DOHH2 (cell line): ENCODE results near the gene STX4.

Experiments
- H3F3A ChIP-seq: fragments of 200-600 bp; sonication (generic), shearing (Covaris generic); 2 replicates; pipeline ENCODE4 v1.6.0; 2016; ENCODE audit warnings: antibody characterized with exemption, mild to moderate bottlenecking; ENCODE audit not compliant: control insufficient read depth, insufficient read depth
- H3K27ac ChIP-seq: fragments of 200-600 bp; sonication (generic); 2 replicates; pipeline ENCODE4 v1.5.1; 2014; ENCODE audit warnings: low read depth, mild to moderate bottlenecking, low read length, moderate library complexity
- H3K27me3 ChIP-seq: fragments of 200-600 bp; sonication (generic); 2 replicates; pipeline ENCODE4 v1.6.1; 2014; ENCODE audit warnings: mild to moderate bottlenecking, low read length, mixed read lengths; ENCODE audit not compliant: control insufficient read depth
- H3K36me3 ChIP-seq: fragments of 200-600 bp; sonication (generic); 2 replicates; pipeline ENCODE4 v1.6.1; 2014; ENCODE audit warnings: mild to moderate bottlenecking, low read length, moderate library complexity, mixed read lengths; ENCODE audit not compliant: control insufficient read depth
- H3K4me1 ChIP-seq: fragments of 200-600 bp; sonication (generic); 2 replicates; pipeline ENCODE4 v1.6.1; 2014; ENCODE audit warnings: mild to moderate bottlenecking, low read length, mixed read lengths; ENCODE audit not compliant: control insufficient read depth
- H3K4me2 ChIP-seq: fragments of 200-600 bp; sonication (generic); 2 replicates; pipeline ENCODE4 v1.6.0; 2014; ENCODE audit warnings: mild to moderate bottlenecking, low read length, moderate library complexity
- H3K4me3 ChIP-seq: fragments of 200-600 bp; sonication (generic); 2 replicates; pipeline ENCODE4 v1.5.1; 2014; ENCODE audit warnings: mild to moderate bottlenecking, low read length, mixed read lengths
- H3K79me2 ChIP-seq: fragments of 200-600 bp; sonication (generic); 2 replicates; pipeline ENCODE4 v1.6.1; 2014; ENCODE audit warnings: mild to moderate bottlenecking, low read length, mixed read lengths; ENCODE audit not compliant: control insufficient read depth
- H3K9me2 ChIP-seq: fragments of 200-600 bp; sonication (generic); replicated peaks from 2 replicates; pipeline ENCODE4 v1.6.1; 2014; ENCODE audit warnings: mild to moderate bottlenecking, low read length, mixed read lengths; ENCODE audit not compliant: control insufficient read depth
- H3K9me3 ChIP-seq: fragments of 200-600 bp; sonication (generic); 2 replicates; pipeline ENCODE4 v1.6.1; 2014; ENCODE audit warnings: antibody characterized with exemption, low read length, mixed read lengths; ENCODE audit not compliant: control insufficient read depth, insufficient read depth
- H4K20me1 ChIP-seq: fragments of 200-600 bp; sonication (generic); 2 replicates; pipeline ENCODE4 v1.6.0; 2014; ENCODE audit warnings: low read depth, mild to moderate bottlenecking, antibody characterized with exemption, low read length, moderate library complexity; ENCODE audit not compliant: control insufficient read depth, insufficient read depth
- EZH2phosphoT487 ChIP-seq: fragments of 200-600 bp; sonication (generic); IDR thresholded peaks from 2 replicates; pipeline ENCODE4 v1.6.1; 2017; ENCODE audit warnings: borderline replicate concordance, mild to moderate bottlenecking, antibody characterized with exemption, low read length, moderate library complexity, mixed read lengths
- TF ChIP-seq, protein P1 (sequence below): fragments of 200-600 bp; sonication (generic); IDR thresholded peaks from one replicate; pipeline ENCODE4 v1.5.1; 2014; ENCODE audit warnings: antibody characterized with exemption, mild to moderate bottlenecking, low read depth, low read length; ENCODE audit not compliant: poor library complexity, severe bottlenecking

The STX4 gene

DNA sequence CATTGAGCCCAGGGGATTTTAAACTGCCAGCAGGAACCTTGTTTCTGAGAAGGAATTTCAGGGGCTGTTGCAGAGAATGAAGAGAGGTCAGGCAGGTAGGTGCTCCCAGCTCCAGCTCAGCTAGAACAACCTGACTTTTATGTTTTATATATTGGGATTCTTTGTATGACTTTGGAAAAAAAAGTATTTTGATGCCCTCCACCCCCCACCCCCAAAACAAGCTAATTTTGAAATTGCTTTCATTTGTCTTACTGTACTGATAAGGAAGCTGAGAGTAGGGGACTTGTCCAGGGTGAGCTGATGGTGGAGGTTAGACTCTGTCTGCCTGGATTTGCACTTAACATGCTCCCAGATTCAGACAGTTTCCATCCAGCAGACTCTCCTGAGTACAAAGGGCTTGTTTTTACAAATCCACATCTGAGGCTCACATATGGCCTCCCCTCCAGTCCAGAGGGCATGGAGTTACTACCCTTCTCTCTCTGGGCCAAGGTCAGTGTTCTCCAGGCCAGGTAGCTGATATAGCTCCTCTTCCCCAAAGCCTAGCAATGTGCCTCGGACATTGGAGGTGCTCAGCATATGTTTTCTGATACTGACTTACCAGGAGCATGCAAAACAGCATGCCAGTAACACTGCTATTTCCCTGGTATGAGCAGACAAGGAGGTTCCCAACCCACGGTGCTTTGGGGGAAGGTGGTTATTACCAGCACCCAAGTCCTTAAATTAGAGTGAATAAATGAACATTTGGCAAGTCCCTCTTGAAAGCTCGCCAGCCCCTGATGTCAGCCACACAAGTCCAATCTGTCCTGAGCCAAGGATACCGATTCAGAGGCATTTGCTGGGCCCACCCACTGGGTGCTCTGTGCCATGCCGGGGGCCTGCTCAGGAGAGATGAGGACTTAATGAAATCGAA, 34.3 kb upstream of the STX4 start:
- H3K9me3 ChIP-seq: no peaks in the 10 kb centered on the region
- no peak overlapping the region for H3K4me3 ChIP-seq
- H3K9me2 ChIP-seq: no peaks in the 10 kb centered on the region
- peaks cover 9% of the 10 kb centered on the region for H3K27me3 ChIP-seq
- no peaks in the 10 kb centered on the region for H4K20me1 ChIP-seq
- H3K4me1 ChIP-seq: peaks cover 7% of the 10 kb centered on the region
- H3K36me3 ChIP-seq: no peaks in the 10 kb centered on the region
- TF ChIP-seq EZH2phosphoT487: no peak
- H3K27ac ChIP-seq: no peak overlapping the region
- no peaks in the 10 kb centered on the region for H3K79me2 ChIP-seq
- H3K4me2 ChIP-seq: no peak overlapping the region
- no peaks in the 10 kb centered on the region for H3F3A ChIP-seq

DNA sequence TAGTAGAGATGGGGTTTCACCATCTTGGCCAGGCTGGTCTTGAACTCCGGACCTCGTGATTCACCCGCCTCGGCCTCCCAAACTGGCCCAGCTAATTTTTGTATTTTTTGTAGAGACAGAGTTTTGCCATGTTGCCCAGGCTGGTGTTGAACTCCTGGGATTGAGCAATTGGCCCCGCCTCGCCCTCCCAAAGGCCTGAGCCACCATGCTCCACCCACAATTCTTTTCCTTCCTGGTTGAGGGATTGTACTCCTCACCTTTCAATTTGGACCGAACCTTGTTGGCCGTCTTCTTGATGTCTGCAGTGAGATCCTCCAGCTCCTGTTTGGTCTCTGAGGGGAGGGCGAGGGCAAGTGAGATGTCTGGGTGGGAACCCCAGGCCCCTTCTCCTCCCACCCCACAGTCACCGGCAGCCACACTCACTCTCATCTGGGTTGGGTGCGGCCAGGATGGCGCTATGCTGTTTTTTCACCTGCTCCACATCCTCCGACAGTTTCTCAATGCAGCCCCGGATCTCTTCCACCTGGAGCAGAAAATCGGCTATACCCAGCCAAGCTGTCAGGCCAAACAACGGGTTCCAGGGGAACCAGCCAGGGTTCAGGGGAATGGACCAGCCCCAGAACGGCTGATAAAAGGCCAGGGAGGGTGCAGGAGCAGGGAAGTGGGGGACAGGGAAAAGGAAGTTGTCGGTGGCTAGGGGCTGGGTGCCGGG, 32.5 kb upstream of the STX4 start:
- H3K4me2 ChIP-seq: no peak overlapping the region
- no peaks in the 10 kb centered on the region for H4K20me1 ChIP-seq
- no peaks in the 10 kb centered on the region for H3K9me2 ChIP-seq
- no peaks in the 10 kb centered on the region for H3K9me3 ChIP-seq
- peaks cover 7% of the 10 kb centered on the region for H3K4me1 ChIP-seq
- H3K27me3 ChIP-seq: peaks cover 11% of the 10 kb centered on the region
- H3K4me3 ChIP-seq: no peak overlapping the region
- H3F3A ChIP-seq: no peaks in the 10 kb centered on the region
- H3K27ac ChIP-seq: no peak overlapping the region
- H3K36me3 ChIP-seq: no peaks in the 10 kb centered on the region
- H3K79me2 ChIP-seq: no peaks in the 10 kb centered on the region
- no peak for TF ChIP-seq EZH2phosphoT487
- TF ChIP-seq, protein P1, sequence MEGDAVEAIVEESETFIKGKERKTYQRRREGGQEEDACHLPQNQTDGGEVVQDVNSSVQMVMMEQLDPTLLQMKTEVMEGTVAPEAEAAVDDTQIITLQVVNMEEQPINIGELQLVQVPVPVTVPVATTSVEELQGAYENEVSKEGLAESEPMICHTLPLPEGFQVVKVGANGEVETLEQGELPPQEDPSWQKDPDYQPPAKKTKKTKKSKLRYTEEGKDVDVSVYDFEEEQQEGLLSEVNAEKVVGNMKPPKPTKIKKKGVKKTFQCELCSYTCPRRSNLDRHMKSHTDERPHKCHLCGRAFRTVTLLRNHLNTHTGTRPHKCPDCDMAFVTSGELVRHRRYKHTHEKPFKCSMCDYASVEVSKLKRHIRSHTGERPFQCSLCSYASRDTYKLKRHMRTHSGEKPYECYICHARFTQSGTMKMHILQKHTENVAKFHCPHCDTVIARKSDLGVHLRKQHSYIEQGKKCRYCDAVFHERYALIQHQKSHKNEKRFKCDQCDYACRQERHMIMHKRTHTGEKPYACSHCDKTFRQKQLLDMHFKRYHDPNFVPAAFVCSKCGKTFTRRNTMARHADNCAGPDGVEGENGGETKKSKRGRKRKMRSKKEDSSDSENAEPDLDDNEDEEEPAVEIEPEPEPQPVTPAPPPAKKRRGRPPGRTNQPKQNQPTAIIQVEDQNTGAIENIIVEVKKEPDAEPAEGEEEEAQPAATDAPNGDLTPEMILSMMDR: no peak

DNA sequence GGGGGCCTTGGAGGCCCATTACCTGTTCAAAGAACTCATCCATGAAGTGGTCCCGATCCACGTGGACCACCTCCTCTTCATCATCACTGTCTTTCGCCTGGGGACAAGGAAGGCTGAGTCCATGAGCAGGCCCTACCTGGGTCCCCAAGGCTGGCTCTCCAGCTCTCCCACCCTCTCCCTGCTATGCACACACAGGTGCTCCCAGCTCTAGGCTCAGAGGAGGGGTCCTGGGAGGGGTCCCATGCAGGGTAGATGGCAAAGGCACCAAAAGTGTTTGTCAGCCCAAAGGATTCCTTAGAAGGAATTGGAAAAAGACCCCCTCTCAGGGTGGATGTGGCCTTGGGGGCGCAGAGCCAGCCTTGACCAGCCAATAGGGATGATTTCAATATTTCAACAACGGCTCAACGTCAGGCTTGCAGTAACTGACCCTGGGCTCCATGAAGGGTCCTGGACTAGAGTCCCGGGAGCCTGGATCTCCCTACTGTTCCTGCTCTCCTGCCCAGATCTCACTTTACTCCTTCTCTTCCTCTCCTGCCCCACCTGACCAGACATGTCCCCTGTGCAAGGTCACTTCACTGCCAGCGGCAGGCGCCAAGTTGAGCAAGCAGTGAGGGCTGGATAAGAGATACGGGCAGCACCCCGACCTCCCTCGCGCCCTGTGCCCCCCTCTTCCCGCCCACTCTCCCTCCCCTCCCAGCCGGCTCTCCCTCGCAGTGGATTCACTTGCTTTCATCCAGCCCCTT, 31.7 kb upstream of the STX4 start:
- TF ChIP-seq, protein P1: no peak
- TF ChIP-seq EZH2phosphoT487: no peak
- no peaks in the 10 kb centered on the region for H3K79me2 ChIP-seq
- H4K20me1 ChIP-seq: no peaks in the 10 kb centered on the region
- peaks cover 11% of the 10 kb centered on the region for H3K27me3 ChIP-seq
- H3K36me3 ChIP-seq: no peaks in the 10 kb centered on the region
- H3K4me1 ChIP-seq: peaks cover 4% of the 10 kb centered on the region
- no peak overlapping the region for H3K27ac ChIP-seq
- no peaks in the 10 kb centered on the region for H3K9me2 ChIP-seq
- no peaks in the 10 kb centered on the region for H3K9me3 ChIP-seq
- H3K4me2 ChIP-seq: no peak overlapping the region
- H3F3A ChIP-seq: no peaks in the 10 kb centered on the region
- no peak overlapping the region for H3K4me3 ChIP-seq
